Esophagus squamous epithelium (tissue), 5 donors: Measurements from ENCODE around the gene TLCD3B. TPM values are rescaled to one million over a fixed set of nuclear protein-coding genes. Genes with fewer than 3 reads are reported as not detected.

Experiments used
- DNase-seq: peaks from one replicate; lab custom pipeline; 2025; lab: John Stamatoyannopoulos, UW
- H3K27ac ChIP-seq, 4 donors: fragments of 200-600 bp; sonication (generic); one replicate each; pipeline ENCODE4 v1.5.1; 2016 to 2019; ENCODE audit warnings: mild to moderate bottlenecking in 1 of 4
- H3K27me3 ChIP-seq, 4 donors: fragments of 200-600 bp; sonication (generic); 1 replicate in 3 of 4; 2 replicates in 1 of 4; pipeline versions ENCODE4 v1.5.1 to v1.6.0; 2017 to 2021; ENCODE audit warnings: antibody characterized with exemption in 1 of 4
- H3K36me3 ChIP-seq, 3 donors: fragments of 200-600 bp; sonication (generic); one replicate each; pipeline ENCODE4 v1.5.1; 2016 to 2019
- H3K4me1 ChIP-seq, 3 donors: fragments of 200-600 bp; sonication (generic); one replicate each; pipeline ENCODE4 v1.5.1; 2017 to 2019
- H3K4me3 ChIP-seq, 4 donors: fragments of 200-600 bp; sonication (generic); 1 replicate in 3 of 4; 2 replicates in 1 of 4; pipeline ENCODE4 v1.5.1; 2016 to 2019; ENCODE audit warnings: mild to moderate bottlenecking in 2 of 4, moderate library complexity in 1 of 4
- H3K9me3 ChIP-seq, 3 donors: fragments of 200-600 bp; sonication (generic); one replicate each; pipeline ENCODE4 v1.5.1; 2016 to 2019
- POLR2A ChIP-seq, 4 donors: fragments of 450-650 bp; IDR thresholded peaks; one replicate each; pipeline ENCODE4 v1.6.1; 2017; ENCODE audit warnings: antibody characterized with exemption in 4 of 4, mild to moderate bottlenecking in 4 of 4, moderate library complexity in 3 of 4
- whole genome bisulfite sequencing, 2 donors: methylation state at CpG; one replicate each; pipeline ENCODE4 v1.1.5; 2018; 5-methylcytosine and 5-hydroxymethylcytosine counted together
- intact Hi-C: fragments of 100-400 bp; cut with DNase I; formaldehyde crosslinking; loops from one replicate; pipeline ENCODE4 v1.15.0; 2022
- total RNA-seq, 4 donors: library from RNA; depleted of rRNA; stranded (reverse); fragments of >200 nt; gene quantifications; one replicate each; pipeline ENCODE4 v1.1.0, GENCODE V29; 2016
- TF ChIP-seq, protein P1 (sequence below), 6 experiments: fragments of 450-650 bp in 4 of 6; fragments of 200-600 bp in 2 of 6; sonication (generic) in 2 of 6; IDR thresholded peaks; one replicate each; pipeline ENCODE4 v1.5.1; 2016 to 2019; ENCODE audit warnings: antibody characterized with exemption in 6 of 6, mild to moderate bottlenecking in 4 of 6, moderate library complexity in 4 of 6
- donor health status: DM: yes; HTN: yes; CAD: no.

TLCD3B gene
- total RNA-seq, 4 donors from 2014 or later: not detected

DNA sequence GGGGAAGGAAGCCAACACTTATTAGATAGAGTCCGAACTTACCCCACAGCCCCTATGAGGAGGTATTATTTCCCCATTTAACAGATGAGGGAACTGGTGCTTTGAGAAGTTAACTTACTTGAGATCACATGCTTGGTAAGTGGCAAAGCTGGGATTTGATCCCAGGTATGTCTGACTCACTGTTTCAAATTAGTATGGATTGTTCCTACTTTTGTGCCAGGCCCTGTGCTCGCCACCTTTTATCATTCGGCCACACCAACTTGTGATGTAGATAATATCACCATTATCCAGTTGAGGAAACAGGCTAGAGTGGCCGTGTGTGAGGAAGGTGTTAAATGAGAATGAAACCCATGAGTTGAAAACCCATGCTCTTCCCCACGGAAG lies 46.3 kb downstream of the TLCD3B start:
- Histone ChIP-seq H3K4me1 (no peaks in the 10 kb centered on the region), H3K36me3 (peaks cover 66 to 100% (median 89%) of the 10 kb centered on the region in 3 donors), H3K27ac (no peak overlapping the region), H3K27me3 (no peaks in the 10 kb centered on the region), H3K9me3 (no peaks in the 10 kb centered on the region), H3K4me3 (no peak overlapping the region)
- 85 to 94% methylated on average over 5 of the region's 5 CpGs for WGBS, 2 donors
- TF ChIP-seq, protein P1, sequence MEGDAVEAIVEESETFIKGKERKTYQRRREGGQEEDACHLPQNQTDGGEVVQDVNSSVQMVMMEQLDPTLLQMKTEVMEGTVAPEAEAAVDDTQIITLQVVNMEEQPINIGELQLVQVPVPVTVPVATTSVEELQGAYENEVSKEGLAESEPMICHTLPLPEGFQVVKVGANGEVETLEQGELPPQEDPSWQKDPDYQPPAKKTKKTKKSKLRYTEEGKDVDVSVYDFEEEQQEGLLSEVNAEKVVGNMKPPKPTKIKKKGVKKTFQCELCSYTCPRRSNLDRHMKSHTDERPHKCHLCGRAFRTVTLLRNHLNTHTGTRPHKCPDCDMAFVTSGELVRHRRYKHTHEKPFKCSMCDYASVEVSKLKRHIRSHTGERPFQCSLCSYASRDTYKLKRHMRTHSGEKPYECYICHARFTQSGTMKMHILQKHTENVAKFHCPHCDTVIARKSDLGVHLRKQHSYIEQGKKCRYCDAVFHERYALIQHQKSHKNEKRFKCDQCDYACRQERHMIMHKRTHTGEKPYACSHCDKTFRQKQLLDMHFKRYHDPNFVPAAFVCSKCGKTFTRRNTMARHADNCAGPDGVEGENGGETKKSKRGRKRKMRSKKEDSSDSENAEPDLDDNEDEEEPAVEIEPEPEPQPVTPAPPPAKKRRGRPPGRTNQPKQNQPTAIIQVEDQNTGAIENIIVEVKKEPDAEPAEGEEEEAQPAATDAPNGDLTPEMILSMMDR (IDR thresholded peaks at IDR 0.05): no peak
- TF ChIP-seq POLR2A (IDR thresholded peaks at IDR 0.05): no peak
- intact Hi-C loops: no loop called here
- DNase-seq: no peak

DNA sequence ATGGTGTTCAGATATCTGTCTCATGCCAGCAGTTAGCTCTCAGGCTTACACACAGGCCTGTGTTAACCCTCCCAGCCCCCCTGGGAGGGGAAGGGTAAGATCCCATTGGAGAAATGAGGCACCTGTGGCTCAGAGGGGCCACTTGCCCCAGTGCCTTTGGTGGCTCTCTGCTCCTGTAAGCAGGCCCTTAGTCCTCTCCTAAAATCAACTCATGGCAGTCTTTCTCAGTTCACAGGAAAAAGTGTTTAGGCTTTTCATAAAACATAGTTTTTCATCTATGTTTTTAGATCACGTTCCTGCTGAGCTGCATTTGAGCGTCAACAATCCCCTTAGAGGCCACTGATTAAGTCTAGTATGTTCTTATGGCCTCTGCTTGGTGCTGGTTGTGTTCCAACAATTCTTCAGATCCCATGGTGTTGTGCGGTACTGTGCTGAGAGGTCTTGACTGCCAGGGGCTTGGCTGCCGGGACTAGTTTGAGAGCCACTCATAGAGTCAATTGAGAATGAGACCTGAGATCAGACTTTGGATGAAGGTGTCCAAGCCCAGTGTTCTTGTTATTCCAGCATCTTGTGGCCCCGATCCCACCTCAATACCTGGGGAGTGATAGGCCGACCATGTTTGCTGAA lies 46.8 kb downstream of the TLCD3B start:
- intact Hi-C loops: no loop called here
- no peaks in the 10 kb centered on the region for H3K27me3 ChIP-seq
- TF ChIP-seq POLR2A (IDR thresholded peaks at IDR 0.05): no peak
- TF ChIP-seq, protein P1 (IDR thresholded peaks at IDR 0.05): no peak
- peaks cover 71 to 100% (median 91%) of the 10 kb centered on the region in 3 donors for H3K36me3 ChIP-seq
- no peak overlapping the region for H3K4me3 ChIP-seq
- WGBS, 2 donors: 81 to 87% methylated on average over 5 to 6 of the region's 6 CpGs
- H3K9me3 ChIP-seq: no peaks in the 10 kb centered on the region
- no peak for DNase-seq
- no peak overlapping the region for H3K27ac ChIP-seq
- H3K4me1 ChIP-seq: no peaks in the 10 kb centered on the region

DNA sequence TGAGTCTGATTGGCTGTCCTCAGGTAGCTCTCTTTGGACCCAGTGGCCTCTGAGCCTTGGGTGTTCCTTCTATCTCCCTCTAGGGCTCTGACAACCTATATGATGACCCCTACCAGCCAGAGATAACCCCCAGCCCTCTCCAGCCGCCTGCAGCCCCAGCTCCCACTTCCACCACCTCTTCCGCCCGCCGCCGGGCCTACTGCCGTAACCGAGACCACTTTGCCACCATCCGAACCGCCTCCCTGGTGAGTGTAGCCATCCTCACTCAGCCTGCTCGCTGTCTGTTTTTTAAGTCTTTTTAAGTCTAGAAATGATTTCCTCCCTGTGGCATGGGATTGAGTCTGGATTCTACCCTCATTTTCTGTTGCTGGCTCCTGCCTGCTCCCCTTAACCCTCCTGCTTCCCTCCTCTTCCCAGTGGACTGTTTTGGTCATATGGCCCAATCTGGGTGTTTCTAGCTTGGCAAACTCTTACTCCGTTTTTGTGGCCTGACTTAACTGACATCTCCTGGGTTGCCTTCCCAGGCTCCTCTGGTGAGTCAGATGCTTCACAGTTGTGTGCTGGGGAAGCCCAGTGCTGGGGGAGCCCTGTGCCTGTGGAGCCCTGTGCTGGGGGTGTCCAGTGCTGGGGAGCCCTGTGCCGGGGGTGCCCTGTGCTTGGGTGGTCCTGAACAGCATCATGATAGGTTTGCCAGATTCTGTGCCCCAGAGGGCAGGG lies 47.5 kb downstream of the TLCD3B start:
- H3K27me3 ChIP-seq: no peaks in the 10 kb centered on the region
- H3K4me1 ChIP-seq: peaks cover 0 to 4% (median 0%) of the 10 kb centered on the region in 3 donors
- H3K9me3 ChIP-seq: no peaks in the 10 kb centered on the region
- H3K4me3 ChIP-seq: no peak overlapping the region
- 86 to 88% methylated on average over 11 of the region's 12 CpGs for WGBS, 2 donors
- H3K27ac ChIP-seq: no peak overlapping the region
- intact Hi-C loops: no loop called here
- TF ChIP-seq POLR2A (IDR thresholded peaks at IDR 0.05): no peak
- TF ChIP-seq, protein P1 (IDR thresholded peaks at IDR 0.05): no peak
- DNase-seq: no peak
- peaks cover 75 to 100% (median 93%) of the 10 kb centered on the region in 3 donors for H3K36me3 ChIP-seq

DNA sequence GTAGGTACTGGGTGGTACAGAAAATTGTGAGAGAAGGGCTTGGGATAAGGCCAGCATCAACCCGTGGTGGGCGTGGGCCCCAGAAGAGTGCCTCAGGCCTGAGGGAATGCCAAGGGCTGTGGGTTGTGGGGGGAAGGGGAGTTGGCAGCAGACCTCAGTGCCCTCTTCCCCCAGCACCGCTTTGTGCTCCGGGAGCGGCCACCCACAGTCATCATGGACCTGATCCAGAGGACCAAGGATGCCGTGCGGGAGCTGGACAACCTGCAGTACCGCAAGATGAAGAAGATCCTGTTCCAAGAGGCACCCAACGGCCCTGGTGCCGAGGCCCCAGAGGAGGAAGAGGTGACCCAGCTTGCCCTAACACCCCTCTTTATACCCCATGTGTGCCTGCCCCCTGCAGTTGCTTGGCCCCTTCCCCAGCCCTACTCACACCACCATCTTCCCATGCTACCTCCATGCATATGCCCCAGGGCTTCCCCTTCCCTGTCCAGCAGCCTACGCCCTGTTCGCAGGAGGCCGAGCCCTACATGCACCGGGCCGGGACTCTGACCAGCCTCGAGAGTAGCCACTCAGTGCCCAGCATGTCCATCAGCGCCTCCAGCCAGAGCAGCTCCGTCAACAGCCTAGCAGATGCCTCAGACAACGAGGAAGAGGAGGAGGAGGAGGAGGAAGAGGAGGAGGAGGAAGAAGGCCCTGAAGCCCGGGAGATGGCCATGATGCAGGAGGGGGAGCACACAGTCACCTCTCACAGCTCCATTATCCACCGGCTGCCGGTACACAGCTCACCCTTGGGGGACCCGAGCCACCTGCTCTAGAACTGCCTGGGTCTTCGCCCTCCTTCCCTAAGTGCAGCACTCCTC lies 48.3 kb downstream of the TLCD3B start:
- Histone ChIP-seq H3K4me1 (peaks cover 0 to 12% (median 0%) of the 10 kb centered on the region in 3 donors), H3K36me3 (peaks cover 74 to 100% (median 93%) of the 10 kb centered on the region in 3 donors), H3K4me3 (no peak overlapping the region), H3K27ac (no peak overlapping the region), H3K27me3 (no peaks in the 10 kb centered on the region), H3K9me3 (no peaks in the 10 kb centered on the region)
- WGBS, 2 donors: 78 to 84% methylated on average over 12 to 16 of the region's 24 CpGs
- intact Hi-C loops: no loop called here
- DNase-seq: no peak
- TF ChIP-seq POLR2A (IDR thresholded peaks at IDR 0.05): no peak
- TF ChIP-seq, protein P1 (IDR thresholded peaks at IDR 0.05): no peak
